ENCODE data around the gene DMBX1.
A peak's percentile ranks its signal among the peaks of the same experiment; 100 is the strongest.

The DMBX1 gene

GRCh38 chr1:46461017-46461808 is 28.4 kb upstream of the DMBX1 start:
- DNase-seq, result no peak

DNA sequence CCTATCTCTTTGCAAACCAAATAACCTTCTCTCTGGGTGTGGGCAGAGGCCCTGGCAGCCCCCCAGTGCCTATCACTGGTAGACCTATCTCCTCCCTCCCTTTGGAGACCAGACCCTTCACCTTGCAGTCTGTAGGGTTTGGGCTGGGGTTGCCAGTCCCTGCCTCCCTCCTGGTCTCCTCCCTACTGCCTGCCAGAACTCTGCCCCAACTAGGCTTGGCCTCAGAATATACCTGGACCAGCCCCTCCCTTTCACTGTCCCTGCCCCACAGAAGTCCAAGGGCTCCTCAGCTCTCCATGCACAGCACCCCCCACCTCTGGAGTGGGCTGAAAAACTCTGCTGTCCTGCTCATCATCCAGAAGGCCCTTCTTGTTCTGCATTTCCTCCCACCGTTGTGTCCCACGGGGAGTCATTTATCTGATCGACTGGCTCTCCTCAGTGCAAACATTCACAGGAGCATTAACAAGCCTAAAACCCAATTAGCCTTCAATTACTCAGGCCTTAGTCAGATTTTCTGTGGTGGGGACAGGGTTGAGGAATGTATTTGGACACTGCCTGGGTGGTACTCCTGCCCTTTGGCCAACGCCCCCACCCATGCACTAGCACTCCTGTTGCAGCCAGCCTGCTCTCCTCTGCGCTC is 27.7 kb upstream of the DMBX1 start:
- no peak for DNase-seq

GRCh38 chr1:46464013-46464548 is 25.6 kb upstream of the DMBX1 start:
- no peak for DNase-seq

DNA sequence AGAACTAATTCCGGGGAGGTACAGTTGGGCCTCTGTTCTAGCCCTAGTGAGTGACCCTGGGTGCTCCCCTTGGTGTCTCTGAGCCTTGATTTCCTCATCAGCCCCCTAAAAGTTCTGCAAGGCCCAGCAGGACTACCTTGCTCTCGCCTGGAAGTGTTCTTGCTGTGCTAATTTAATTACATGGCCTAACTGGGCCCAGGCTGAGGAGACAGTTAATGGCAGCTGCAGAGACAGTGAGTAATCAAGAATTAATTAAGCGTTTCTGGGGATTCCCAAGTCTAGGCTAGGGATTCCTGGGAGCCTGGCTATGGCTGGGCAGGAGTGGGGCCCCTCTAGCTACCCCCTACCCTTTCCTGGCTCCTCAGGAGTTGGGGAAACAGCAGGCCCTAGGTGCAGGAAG is 24.7 kb upstream of the DMBX1 start:
- no peak for DNase-seq

DNA sequence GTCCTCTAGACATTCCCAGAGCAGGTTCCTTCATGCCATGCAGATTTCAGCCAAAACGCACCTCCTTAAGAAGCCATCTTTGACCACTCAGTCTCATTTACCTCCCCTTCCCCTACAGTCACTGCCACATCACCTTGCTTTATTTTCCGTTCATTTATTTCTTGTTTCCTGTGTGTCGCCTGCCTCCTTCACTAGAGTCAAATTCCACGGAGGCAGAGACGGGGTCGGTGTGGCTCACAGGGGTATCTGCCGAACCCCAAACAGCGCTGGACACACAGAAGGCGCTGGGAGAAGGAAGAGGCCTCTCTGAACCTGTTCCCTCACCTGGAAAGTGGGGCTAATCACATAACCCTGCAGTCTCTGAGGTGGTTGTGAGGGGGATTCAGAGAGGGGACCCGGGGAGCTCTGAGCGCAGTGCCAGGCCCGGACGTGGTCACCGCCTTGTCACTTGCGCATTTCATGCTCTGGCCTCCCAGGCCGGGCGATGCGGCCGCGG is 23.6 kb upstream of the DMBX1 start:
- DNase-seq, result no peak

- DNase-seq, result no peak
Measured at GRCh38 chr1:46466477-46467182, 23.0 kb upstream of the DMBX1 start.

DNA sequence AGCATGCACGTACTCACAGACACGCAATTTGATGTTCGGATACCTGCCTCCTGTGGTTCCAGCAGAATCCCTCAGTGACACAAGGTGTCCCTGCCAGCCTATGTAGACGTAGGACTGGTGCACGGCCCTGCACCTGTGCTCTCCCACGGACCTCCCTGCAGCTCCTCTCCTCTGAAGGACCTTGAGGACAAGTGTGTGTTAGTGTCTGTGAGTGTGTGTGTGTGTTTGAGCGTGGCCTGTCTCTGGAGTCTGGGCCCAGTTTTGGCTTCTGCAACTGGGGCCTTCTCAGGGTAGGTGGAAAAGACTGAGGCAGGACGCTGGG is 22.5 kb upstream of the DMBX1 start:
- no peak for DNase-seq

GRCh38 chr1:46469881-46470280 is 19.8 kb upstream of the DMBX1 start:
- no peak for DNase-seq

- no peak for DNase-seq
Measured at GRCh38 chr1:46471848-46472492, 17.7 kb upstream of the DMBX1 start.

- DNase-seq, result no peak
Measured at GRCh38 chr1:46472498-46473181, 17.0 kb upstream of the DMBX1 start.

GRCh38 chr1:46473991-46474390 is 15.6 kb upstream of the DMBX1 start:
- no peak for DNase-seq

DNA sequence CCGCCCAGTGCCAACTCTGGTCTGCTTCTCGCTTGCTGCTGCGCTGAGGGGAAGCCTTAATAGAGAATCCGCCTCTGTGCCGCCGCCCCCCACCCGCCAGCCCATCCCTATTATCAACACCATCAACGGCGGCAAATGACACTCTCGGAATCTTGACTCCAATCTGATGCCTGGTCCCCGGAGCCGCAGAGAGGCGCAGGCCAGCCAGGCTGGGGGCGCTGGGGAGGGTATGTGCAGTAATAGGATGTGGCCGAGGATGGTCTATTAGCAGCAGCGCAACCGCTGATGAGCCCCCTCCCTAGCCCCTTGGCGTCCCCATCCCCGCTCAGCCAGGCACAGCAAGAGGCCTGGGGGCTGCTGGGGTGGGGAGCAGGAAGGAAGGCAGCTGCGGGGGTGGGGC is 15.1 kb upstream of the DMBX1 start:
- DNase-seq, result no peak

DNA sequence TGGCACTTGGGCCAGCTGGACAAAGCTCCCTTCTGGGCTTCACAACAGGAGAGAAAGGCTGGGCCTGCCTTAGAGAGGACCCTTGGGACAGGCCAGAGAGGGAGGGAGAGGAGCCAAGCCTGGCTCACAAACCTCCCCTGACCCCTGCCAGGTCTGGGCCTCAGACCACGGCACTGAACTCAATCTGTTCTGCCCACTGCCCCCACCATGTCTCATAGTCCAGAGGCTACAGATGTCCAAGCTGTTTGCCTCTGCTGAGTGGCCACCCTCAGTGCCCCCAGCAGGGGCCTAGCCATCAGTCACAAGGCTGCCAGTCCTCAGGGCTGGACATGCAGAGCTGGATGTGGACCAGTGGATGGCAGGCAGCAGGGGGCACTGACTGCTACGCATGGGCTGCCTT is 13.0 kb upstream of the DMBX1 start:
- DNase-seq, result no peak

GRCh38 chr1:46477153-46477929 is 12.3 kb upstream of the DMBX1 start:
- DNase-seq, result peak; percentile 71

DNA sequence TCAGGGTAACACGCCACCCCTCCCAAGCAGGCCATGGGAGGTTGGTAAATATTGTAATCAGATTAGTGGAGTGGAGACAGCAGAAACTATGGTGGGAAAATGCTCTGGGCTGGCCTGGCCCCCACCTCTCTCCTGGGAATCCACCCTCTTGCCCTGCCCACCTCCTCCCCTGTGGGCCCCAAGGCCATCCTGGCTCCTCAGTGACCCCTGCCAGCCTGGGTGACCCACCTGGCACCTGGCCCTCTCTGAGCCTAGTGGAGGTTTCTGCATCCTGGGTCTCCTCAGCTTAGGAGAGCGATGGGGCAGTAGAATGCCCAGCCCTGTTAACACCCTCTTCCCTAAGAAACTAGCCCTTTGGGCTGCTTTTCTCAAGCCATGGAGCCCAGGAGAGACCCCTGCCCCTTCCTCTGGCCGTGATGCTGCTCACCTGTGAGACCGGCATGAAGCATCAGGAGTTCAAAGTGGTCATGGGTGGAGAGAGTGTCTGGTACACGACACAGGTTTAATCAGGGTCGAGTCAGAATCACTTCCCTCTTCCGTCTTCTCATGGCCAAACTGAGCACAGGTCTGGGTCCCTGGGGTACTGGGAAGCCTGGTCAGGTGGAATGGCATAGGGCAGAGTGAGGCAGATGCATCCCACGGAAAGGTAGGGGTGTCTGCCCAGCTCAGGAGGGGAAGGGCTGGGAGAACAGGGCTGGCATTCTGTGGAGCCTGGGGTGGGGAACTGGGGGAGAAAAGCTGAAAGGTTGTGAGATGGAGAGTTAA is 10.7 kb upstream of the DMBX1 start:
- DNase-seq, result no peak

DNA sequence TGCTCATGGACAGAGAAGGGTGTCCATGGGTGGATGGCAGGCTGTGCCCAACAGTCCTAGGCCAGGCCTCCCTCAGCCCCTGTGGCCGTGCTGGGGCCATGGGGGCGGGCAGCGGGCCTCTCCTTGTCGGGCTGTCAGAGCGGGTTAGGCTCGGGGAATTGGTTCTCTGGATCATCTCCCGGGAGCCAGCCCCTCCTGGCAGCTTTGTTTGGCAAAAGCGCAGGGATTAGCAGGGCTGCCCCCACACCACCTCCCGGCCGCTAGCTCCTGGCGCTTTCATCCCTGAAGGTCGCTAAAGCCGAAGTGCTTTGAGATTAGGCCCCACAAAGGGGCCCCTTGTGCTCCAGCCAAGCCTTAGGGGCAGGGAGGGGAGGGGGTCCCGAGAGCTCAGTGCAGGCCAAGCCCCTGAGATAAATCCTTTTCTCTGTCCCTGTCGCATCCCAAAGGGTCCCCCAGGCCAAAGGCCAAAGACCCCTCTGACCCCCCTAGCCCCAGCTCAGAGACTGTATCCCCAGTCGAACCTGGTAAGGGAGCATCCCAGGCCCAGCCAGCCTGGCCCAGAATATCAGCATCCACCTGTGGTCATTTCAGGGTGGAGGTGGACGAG is 9.8 kb upstream of the DMBX1 start:
- no peak for DNase-seq

DNA sequence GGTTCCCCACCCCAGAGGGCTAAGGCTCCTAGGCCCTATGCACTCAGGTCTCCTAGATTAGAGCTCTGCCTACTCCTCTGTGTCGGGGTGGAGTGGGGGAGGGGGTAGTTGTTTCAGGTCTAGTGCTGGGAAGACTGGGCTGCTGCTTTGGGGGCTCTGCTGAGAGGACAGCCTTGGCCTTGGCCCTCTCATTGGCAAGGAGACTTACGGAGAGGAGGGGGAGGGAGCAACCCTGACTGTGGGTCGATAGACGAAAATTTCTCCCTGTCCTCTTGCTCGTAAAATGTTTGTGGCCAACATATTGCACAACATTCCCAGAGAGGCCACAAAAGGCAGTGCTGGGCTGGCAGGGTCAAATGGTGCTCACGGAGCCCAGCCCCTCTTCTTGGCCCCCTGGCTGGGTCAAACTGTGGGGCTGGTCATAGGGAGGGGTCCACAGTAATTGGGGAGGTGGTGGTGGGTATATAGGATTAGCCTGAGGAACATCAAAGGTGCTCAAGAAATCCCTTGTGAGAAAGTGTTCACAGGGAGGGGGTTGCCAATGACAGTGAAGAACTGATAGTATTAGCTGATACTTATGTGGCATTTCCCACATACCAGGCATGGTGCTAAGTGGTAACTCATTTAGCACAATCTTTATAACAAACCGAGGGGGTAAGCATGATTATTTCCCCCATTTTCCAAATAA is 8.5 kb upstream of the DMBX1 start:
- DNase-seq, result no peak

DNA sequence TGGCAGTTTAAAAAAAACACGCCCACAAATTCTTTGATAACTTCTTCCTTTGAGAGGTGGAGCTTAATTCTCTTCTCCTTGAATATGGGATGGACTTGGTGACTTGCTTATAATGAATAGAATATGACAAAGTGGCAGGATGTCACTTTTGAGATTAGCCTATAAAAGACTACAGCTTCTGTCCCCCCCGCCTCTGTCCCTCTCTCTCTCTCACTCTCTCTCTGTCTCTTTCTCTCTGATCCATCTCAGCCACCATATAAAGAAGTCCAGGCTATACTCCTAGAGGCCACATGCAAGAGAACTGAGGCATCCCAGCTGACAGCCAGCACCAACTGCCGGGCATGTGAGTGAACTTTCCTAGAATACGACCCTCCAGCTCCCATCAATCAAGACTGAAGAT is 7.7 kb upstream of the DMBX1 start:
- DNase-seq, result no peak

DNA sequence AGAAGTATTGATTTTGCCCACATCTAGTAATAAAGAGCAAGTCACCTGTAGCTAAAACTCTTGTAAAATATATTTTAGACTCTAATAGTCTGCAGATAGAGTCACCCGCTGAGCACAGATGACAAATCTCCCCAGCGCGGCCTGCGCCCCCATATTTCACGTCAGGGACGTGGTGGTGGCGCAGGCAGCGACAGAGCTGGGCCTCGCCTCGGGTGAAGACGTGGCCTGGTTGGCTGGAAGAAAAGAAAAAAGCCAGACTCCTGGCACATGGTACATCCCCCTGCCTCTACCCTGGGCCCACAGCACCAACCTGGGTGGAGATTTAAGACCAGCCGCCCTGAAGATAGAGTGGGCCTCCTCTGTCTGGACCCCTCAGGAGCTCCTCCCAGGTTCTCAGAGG is 6.0 kb upstream of the DMBX1 start:
- no peak for DNase-seq
